ENCODE results near the gene RNF181.

DNA sequence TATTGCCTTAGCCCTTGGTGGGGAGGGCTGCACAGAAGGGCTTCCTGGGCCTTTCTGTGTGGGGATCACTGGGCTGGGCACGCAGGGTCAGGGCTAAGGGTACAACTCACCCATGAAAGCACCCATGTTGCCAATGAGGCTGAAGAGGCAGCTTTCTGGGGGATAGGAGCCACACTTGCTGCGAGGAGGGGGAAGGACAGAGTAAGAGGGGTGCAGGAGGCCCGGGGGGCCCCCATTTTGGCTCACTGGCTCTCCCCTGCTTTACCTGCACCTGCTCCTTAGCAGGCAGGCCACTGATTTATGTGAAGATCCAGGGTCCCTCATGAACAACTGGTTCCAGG lies 4.7 kb downstream of the RNF181 start:
- TF ChIP-seq, protein P1, sequence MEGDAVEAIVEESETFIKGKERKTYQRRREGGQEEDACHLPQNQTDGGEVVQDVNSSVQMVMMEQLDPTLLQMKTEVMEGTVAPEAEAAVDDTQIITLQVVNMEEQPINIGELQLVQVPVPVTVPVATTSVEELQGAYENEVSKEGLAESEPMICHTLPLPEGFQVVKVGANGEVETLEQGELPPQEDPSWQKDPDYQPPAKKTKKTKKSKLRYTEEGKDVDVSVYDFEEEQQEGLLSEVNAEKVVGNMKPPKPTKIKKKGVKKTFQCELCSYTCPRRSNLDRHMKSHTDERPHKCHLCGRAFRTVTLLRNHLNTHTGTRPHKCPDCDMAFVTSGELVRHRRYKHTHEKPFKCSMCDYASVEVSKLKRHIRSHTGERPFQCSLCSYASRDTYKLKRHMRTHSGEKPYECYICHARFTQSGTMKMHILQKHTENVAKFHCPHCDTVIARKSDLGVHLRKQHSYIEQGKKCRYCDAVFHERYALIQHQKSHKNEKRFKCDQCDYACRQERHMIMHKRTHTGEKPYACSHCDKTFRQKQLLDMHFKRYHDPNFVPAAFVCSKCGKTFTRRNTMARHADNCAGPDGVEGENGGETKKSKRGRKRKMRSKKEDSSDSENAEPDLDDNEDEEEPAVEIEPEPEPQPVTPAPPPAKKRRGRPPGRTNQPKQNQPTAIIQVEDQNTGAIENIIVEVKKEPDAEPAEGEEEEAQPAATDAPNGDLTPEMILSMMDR (IDR thresholded peaks at IDR 0.05; ENCODE audit: insufficient read depth, low read depth, low read length): no peak
- TF ChIP-seq EZH2 (IDR thresholded peaks at IDR 0.05; ENCODE audit: insufficient read depth, low read length): no peak
